ENCODE measurements around the gene ZNF23. TPM values are rescaled to one million over a fixed set of nuclear protein-coding genes. Genes with fewer than 3 reads are reported as not detected.

ZNF23 gene
- total RNA-seq, 4 donors from 2014 or later, result 5.5 to 14.4 (median 11.0) TPM

DNA sequence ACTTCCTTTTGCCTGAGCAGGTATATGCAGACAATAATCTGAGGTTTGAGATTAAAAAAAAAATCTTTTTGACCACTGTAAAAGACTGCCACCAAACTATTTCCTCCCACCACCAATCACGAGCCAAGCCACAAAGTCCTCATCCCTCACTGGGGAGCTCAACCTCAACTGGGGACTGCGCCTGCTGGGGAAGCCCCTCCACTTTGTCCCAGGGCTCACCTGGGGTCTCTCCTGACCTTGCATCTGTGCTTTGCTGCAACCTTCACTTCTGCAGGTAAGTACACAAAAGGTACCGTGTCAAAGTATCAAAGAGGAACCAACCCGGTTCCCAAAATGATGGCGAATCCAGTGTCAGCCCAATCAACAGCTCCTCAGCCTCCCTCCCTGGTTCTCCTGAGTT is 55.7 kb downstream of the ZNF23 start:
- H3K9me3 ChIP-seq, result peaks cover 0 to 9% (median 0%) of the 10 kb centered on the region in 4 donors
- no peaks in the 10 kb centered on the region for H3K27me3 ChIP-seq
- H3K4me3 ChIP-seq, result no peak overlapping the region
- 86 to 89% methylated on average over 5 of the region's 5 CpGs for WGBS, 2 donors
- DNase-seq (ENCODE audit: low spot score in 2 of 2), result no peak
- TF ChIP-seq CTCF (IDR thresholded peaks at IDR 0.05), result no peak
- no peak for TF ChIP-seq EP300 (IDR thresholded peaks at IDR 0.05)
- no peak for TF ChIP-seq POLR2A (IDR thresholded peaks at IDR 0.05)
- H3K27ac ChIP-seq, result no peak overlapping the region
- no peaks in the 10 kb centered on the region for H3K36me3 ChIP-seq
- no peaks in the 10 kb centered on the region for H3K4me1 ChIP-seq

DNA sequence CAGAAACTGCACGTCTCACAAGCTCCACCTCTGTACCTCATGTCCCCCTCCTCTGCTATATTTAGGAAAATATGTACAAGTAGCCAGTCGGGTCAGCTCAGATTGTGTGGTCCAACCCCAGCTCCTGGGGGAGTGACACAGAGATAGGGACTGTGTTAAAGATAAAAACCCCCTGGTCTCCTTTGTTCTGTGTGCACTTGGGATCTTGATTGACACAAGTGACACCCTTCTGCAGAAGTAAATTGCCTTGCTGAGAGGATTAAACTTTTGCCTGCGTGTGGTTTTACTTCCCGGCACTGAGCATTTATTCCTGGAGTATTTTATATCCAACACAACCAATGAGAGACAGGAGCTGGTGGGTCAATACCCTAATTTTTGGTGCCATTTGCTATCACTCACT is 57.7 kb downstream of the ZNF23 start:
- Histone ChIP-seq H3K9me3 (peaks cover 0 to 9% (median 0%) of the 10 kb centered on the region in 4 donors), H3K4me1 (no peaks in the 10 kb centered on the region), H3K27ac (no peak overlapping the region), H3K4me3 (no peak overlapping the region), H3K36me3 (no peaks in the 10 kb centered on the region), H3K27me3 (no peaks in the 10 kb centered on the region)
- TF ChIP-seq EP300 (IDR thresholded peaks at IDR 0.05) (no peak), CTCF (IDR thresholded peaks at IDR 0.05) (no peak), POLR2A (IDR thresholded peaks at IDR 0.05) (no peak)
- no peak for DNase-seq (ENCODE audit: low spot score in 2 of 2)
- WGBS, 2 donors, result 82% methylated on average over 4 of the region's 4 CpGs

DNA sequence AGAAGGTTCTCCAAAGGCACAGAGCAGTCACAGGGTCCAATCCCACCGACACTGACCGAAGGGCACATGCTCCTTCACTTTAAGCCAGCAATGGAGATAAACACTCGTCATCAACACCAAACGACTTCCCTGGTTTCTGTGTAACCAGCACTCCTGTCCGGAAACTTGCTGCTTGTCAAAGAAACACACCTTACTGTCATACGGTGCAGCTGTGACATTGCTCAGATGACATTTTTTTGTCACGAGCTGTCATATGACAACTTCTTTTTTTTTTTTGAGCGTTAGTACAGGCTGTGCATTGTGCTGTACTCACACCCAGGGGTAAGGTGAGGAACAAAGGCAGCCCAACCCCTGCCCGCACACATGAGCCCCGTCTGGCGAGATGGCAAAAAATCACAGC is 59.4 kb downstream of the ZNF23 start:
- H3K4me3 ChIP-seq, result no peak overlapping the region
- no peaks in the 10 kb centered on the region for H3K27me3 ChIP-seq
- H3K36me3 ChIP-seq, result no peaks in the 10 kb centered on the region
- H3K27ac ChIP-seq, result no peak overlapping the region
- no peaks in the 10 kb centered on the region for H3K4me1 ChIP-seq
- no peak for DNase-seq (ENCODE audit: low spot score in 2 of 2)
- TF ChIP-seq CTCF (IDR thresholded peaks at IDR 0.05), result no peak
- TF ChIP-seq POLR2A (IDR thresholded peaks at IDR 0.05), result no peak
- no peak for TF ChIP-seq EP300 (IDR thresholded peaks at IDR 0.05)
- peaks cover 0 to 9% (median 0%) of the 10 kb centered on the region in 4 donors for H3K9me3 ChIP-seq
- 71 to 74% methylated on average over 11 of the region's 11 CpGs for WGBS, 2 donors

- no peak for DNase-seq (ENCODE audit: low spot score in 2 of 2)
- Histone ChIP-seq H3K4me1 (no peaks in the 10 kb centered on the region), H3K27ac (no peak overlapping the region), H3K4me3 (no peak overlapping the region), H3K27me3 (no peaks in the 10 kb centered on the region), H3K9me3 (peaks cover 0 to 9% (median 0%) of the 10 kb centered on the region in 4 donors), H3K36me3 (no peaks in the 10 kb centered on the region)
- WGBS, 2 donors, result 50 to 55% methylated on average over 6 of the region's 6 CpGs
- TF ChIP-seq EP300 (IDR thresholded peaks at IDR 0.05) (no peak), POLR2A (IDR thresholded peaks at IDR 0.05) (no peak), CTCF (IDR thresholded peaks at IDR 0.05) (no peak)
Observed at GRCh38 chr16:71402007-71402406, 60.0 kb downstream of the ZNF23 start.

DNA sequence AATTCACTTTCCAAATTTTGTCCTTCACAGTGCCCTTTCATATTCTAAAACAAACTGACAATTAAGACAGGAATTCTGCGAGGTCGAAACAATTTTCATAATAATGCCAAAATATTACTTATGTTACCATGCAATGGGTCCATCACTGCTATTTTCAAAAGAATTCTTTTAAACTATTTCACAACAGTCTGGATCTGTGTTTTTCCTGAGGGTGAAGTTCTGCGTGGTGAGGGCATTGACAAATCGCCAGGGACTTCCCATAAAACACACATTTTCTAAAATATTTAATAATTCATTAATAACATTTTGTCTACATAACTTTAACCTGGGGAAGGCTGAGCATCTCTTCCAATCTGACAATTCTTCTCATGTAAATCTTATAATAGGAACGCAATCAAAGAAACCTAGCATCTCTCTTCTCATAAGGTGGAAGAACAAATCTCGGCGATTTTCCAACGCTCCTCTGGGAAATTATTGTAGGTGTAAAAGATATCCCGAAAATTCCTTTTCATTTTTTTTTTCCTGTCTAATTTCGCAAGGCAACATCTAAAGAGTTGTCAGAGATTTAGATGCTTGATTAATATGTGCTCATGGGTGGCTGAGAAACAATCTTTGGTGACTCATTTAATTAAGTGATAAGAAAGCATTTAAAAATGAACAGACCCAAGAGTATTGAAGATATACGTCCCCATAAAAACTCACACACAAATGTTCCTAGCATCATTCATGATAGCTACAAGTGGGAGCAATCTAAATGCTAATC is 62.1 kb downstream of the ZNF23 start:
- Histone ChIP-seq H3K27ac (no peak overlapping the region), H3K36me3 (no peaks in the 10 kb centered on the region), H3K9me3 (peaks cover 0 to 7% (median 0%) of the 10 kb centered on the region in 4 donors), H3K4me1 (no peaks in the 10 kb centered on the region), H3K4me3 (no peak overlapping the region), H3K27me3 (no peaks in the 10 kb centered on the region)
- TF ChIP-seq CTCF (IDR thresholded peaks at IDR 0.05) (no peak), EP300 (IDR thresholded peaks at IDR 0.05) (no peak), POLR2A (IDR thresholded peaks at IDR 0.05) (no peak)
- DNase-seq (ENCODE audit: low spot score in 2 of 2), result no peak
- 90 to 91% methylated on average over 11 of the region's 11 CpGs for WGBS, 2 donors
